Hematopoietic multipotent progenitor cell (in vitro differentiated cells): ENCODE measurements around the gene HOXB5. TPM values are rescaled to one million over a fixed set of nuclear protein-coding genes. Genes with fewer than 3 reads are reported as not detected.

Source experiments
- DNase-seq, 3 donors: peaks; one replicate each; pipeline ENCODE4 v3.0.0-alpha.2; 2011 to 2015; ENCODE audit warnings: low read depth in 2 of 3, low spot score in 2 of 3
- total RNA-seq: library from RNA; depleted of rRNA; stranded (reverse); fragments of >200 nt; gene quantifications from one replicate; pipeline ENCODE4 v1.2.3, GENCODE V29; 2012

Gene HOXB5
- total RNA-seq, 1 donor: 0.54 TPM

DNA sequence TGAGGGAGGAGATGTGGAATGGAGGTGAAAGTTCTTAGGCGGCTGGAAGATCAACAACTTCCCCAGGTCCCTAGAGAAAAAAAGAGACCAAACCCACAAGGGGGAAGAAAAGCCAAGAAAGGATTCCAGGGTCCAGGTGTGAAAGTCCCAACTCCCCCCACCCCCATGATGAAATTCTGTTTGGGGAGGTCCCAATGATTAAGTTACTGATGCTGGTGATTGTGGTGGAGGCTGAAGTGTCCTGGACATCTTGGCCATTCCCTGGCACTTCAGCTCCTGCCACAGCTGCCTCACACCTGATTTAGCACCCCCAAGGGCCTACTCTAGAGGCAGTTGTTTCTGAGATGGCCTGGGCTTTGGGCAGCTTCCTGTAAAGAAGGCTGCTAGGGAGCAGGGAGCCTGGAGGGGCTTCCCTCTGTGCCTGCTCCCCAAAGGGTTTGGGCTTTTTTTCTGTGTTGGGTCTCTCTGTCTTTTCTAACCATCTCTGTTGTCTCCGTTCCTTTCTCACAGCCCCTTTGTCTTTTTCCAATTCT lies 28.5 kb downstream of the HOXB5 start:
- DNase-seq: no peak

DNA sequence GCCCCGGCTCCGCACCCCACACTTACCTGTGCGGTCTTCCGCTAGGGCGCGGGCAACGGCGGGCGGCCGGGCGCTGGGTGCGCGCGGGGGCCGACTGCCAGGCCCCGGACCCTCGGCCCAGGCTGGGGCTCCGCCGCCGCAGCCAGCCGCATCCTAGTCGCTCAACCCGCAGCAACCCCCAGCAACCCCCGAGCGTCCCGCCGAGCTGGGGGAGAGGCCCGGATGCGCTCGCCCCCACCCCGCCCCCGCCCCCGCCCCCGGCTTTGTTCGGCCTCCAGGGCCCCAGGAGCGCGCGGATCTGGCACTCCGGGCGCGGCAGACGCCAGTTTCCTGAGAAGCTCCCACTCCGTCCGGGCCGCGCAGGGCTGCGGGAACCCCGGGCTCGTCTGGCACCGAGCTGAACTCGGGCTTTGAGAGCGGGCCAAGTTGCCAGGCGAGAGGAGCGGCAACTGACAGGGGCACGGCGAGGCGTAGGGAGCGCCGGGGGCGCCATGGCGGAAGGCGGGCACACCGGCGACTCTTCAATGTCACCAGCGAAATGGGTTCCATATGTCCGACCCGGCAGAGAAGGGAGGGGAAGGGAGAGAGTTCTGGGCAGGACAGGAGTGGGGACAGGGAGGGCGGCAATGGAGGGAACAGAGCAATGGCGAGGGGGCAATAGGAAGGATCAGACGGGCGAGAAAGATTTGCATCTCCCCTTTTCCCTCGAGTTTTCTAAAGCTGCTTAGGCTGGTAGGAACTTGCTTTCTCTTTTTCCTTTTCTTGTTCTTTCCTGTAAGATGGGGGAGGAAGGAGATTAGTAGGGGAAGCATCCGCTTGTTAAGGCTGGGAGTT lies 29.2 kb downstream of the HOXB5 start:
- no peak for DNase-seq

DNA sequence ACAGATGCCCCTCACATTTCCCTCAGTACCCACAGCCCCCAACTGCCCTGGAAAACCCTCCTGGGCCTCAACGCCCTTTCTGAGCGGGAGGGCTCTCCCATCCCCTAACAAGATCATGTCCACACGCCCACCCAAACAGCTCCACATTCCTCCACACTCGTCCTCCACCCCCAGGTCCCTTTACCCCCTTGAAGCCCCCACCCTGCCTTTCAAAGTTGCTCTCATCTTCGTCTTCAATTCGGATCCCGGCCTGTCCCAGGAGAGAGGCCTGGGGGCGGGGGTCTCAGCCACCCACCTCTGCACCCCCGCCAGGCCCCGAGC lies 29.8 kb downstream of the HOXB5 start:
- DNase-seq: no peak

DNA sequence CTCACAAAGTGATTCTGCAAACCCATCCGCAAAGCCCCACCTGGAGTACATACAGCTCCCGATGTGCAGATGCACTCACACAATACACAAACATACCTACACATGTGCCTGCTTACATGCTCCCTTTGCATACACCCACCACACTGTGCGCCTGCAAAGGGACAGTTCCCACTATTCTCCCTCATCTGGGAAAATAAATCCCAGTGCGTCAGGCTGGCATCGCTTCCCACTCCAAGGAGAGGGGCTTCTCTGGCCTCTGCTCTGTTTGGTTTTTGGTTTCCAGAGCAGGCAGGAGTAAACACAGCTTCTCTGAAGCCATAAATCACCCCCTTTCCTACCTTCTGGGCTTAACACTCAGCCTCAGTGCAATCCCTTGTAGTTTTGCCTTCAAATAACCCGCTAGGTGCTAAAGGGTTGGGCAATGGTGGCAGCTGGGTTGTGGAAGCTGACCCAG lies 30.2 kb downstream of the HOXB5 start:
- DNase-seq: no peak

DNA sequence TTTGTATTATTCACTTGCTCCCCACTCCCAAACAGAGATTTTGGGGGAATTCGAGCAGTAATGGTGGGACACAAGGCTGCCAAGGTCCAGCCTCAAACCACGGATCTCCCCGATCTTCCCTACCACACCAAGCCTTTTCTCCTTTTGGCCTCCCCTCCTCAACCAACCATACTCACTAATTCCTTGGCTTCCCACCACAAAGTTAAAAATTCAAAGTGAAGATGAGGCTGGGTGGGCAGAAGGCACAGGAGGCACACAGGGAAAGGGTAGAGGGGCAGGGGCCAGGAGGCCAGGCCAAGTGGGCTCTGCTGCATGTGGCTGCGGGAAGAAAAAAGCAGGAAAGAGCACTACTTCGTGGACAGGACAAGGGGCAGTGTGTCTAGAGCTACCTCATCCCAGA lies 30.6 kb downstream of the HOXB5 start:
- DNase-seq: no peak

DNA sequence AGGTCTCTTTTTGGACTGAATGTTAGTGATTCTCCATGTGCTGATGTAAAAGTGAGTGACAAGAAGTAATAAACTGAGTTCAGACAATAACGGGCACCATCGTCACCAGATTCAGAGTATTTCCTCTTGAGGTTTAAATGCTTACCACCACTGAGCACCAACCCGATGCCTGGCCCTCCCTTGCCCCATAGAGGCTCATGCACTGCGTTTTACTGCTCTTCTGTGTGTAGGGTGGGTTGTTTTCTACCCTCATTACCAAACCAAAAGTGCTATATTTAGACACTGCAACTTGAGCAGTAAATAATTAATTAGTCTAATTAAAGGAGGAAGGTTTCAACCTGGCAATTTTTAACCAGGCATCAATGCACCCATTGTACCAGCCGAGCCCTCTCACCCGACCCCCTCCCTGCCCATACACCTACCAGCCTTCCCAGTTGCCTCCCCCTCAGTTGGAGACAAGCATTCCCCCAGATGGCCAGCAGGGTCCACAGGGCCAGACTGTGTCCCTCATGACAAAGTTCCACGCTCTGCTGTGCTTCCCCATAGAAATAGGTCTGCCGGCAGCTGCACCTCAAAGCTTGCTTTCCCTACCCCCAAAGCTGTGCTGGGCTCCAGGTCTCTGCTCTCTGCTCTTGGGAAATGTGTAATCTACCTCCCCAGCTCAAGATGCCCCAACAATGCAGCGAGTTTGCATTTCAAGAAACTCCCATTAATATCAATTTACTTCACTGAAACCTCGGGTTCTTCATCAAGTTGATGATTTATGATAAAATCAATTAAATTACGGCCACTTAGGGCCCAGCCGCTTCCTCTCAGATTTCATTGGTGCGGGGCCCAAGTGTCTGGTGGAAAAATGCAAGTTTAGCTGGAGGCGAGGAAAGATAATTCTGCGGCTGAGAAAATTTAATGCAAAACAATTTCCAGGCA lies 31.4 kb downstream of the HOXB5 start:
- DNase-seq: peak in 1 of 3 donors; percentile 68

DNA sequence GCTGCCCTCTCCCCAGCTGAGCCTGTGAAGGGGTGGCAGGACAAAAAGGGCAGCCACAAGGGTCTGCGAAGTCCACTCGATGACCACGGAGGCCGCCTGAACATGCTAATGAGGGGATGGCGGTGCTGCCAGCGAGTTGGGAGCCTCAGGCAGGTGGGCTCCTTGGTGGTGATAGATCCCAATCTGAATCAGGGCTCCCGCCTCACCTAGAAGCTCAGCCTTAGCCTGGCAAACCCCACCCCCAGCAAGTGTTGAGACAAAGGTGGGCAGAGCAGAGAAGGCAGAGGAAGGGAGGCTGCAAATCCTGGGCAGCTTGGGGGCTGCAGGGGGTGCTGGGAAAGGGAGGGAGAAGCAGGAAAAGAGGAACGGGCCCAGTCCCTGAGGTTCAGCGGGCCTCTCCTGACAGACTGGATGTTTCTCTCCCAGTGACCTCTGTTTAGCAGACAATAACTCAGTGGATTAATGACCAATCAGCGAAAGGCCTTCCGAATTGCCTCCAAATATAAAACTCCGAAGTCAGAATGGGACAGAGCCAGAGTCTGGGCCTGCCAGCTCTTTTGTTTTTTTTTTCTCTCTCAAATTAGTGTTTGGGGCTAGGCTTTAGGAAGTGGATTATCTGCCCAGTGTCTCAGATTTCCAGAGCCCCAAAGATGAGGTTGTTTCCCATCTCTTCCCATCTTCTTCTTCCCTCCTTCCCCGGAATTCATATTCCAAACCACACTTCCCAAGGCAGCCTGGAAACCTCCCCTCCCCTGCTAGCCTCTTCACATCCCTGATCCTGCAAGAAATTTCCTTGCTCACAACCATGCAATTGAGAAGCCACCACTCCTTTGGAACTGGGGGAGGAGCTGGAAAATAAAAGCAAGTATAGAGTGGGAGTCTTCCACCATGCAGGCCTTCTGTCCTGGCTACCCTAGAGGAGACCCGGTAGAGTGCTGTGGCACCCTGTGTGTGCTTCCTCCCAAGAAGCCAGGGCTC lies 33.5 kb downstream of the HOXB5 start:
- no peak for DNase-seq

DNA sequence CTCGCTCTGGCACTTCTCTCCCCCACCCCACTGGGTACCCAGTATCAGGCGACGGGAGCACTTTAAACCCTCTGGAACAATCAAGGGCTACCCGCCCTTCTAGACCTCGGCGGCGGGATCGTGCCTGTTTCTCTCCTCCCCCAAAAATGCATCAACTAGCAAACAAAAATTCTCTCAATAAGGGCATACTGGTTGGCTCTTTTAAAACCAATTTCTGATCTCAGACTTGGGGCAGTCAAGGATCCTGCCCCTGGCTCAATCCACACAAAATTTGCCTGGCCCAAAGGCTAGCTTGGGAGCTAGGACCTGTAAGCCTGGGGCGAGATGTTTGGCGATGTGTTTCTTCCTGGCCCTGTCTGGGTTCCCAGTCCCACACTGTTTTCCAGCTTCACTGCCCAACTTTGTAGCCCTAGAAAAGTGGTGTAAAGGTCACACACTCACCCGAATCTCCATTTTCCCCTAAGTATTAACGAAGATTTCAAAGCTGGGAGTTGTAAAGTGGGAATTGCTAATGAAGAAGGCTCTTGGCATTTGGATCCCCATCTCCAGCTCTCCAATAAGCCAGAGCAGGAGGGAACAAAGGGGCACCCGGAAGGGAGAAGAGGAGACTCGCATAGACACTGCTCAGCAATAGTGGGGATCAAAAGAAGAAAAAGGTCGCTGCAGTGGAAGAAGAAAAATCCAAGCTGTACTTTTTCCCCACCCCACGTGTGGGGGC lies 34.3 kb downstream of the HOXB5 start:
- DNase-seq: no peak

DNA sequence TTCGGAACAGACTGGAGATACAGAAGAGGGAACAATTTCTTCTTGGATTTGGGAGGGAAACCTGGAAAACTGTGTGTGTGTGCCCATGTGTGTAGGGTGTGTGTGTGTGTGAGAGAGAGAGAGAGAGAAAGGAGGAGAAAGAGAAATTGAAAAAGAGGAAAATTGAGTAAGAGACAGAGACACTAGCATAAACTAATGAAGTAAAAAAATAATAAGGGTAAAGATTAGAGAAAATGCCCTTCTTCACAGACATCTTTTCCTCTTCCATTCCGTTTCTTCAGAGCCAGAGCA lies 34.8 kb downstream of the HOXB5 start:
- DNase-seq: no peak

DNA sequence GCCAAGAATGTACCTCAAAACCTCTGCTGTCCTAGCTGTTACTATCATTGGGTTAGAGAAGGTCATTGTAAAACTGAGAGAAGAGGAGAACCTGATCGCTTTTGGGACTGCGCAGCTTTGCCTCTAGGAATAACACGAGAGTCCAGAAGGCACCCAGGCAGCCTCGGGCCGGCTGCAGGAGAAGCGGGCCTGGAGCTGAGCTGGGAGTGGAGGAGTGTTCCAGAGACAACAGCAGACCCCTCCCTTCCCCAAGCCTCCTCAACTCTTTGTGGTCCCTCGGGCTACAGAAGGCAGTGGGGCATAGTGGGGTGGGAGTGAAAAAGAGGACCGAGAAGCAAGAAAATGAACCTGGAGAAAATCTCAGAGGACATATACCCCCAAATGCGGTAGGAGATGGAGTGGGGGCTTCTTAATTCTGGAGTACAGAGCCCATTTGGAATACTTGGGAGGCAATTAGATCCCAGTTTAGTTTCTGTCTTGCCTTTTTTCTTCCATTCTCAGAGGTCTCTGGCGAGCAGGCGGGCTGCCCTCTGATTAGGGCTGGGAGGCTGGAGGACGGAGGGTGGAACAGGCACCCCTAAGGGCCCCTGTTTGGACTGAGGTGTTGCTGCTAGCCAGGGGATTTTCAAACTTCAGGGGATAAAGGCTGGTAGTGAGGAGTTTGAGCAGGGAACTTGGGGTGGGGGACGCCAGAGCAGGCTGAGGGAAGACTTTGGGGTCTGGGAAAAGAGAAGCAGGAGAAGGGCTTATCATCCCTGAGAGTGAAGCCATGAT lies 35.3 kb downstream of the HOXB5 start:
- DNase-seq: no peak

DNA sequence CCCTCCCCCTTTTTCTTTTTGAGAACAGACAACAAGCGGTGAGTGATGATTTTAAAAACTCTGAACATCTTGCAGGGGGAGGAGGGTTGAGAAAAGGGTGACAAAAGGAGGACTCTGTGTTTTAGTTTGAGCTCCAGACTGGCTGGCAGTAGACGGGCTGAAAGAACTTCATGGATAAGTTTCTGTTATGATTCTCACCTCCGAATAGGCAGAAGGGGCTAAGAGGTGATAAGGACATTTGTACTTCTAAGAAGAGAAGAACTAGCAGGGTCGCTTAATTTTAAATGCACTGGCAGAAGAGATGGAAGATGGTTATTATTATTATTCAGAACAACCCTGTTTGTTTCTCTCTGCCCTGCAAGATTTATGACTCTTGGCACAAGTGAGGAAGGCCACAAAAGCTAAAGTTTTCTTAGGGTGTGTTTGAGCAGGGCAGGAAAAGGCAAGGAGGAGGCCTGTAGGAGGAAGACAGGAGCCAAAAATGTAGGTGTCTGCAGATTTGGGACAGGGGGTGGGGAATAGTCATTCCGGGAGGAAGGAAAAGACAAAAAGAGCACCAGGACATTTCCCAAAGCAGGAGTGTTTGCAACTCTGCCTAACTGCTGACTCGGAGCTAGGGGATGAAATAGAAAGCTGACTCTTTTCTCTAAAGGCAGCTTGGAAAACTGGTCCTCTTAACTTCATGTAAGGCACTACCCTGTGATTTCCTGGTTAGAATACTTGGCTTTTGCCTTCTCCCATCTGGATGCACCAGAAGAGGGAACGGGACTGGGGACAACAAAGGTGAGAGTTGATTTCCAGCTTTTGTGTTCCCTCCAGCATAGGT lies 36.8 kb downstream of the HOXB5 start:
- DNase-seq: no peak

DNA sequence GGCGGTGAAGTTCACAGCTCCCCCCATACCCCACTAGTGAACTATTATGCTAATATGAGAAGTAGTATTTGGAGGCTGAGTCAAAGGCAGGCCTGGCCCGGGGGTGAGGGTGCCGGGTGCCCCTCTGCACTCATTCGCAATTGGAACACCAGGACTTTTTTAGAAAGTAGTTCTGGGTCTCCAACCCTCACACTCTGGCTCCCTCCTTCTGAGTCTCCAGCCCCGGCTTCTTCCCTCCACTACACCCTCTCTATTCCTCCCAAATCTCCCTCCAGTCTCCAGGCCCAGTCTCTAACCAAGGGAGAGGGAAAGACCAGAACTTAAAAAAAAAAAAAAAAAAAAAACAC lies 37.4 kb downstream of the HOXB5 start:
- DNase-seq: no peak

DNA sequence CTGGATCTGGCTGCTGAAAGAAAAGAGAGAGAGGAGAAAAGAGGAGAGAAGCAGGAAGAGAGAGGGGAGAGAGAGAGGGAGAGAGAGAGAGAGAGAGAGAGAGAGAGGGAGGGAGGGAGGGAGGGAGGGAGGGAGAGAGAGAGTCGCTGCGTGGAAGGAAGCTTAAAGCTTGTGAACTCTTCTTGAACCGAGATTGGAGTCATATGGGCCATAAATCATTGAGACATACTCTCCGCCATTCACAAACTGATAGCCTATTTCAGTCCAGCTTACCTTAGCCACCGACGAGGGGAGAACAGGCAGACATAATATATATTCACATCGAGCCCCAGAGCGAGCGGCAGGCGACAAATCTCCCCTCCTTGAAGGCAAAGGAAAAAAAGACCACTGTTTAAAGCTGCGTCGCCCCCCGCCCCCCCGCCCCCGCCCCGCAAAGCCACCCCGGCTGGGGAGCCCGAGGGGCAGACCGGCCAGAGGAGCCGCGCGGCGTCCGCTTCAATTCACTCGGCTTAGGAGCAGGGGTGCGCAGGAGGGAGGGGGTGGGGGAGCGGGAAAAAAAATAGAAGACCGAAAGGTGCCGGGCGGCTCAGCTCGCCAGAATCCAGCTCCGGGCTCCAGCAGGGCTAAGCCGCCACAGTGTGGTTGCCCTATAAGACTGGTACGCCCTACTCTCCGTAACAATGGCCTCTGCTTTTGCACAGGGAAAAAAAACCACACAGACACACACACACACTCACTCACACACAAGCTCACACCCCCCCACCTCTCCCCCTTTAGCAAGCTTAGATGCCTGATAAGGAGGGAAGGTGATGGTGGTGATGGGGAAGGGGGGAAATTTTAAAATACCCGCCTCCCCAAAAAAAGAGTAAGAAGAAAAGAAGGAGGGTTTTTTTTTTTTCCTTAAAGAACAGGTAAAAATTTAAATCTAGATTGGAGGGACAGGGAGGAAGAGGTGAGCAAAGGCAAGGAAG lies 38.0 kb downstream of the HOXB5 start:
- DNase-seq: peak in 2 of 3 donors; percentile 79 to 89

DNA sequence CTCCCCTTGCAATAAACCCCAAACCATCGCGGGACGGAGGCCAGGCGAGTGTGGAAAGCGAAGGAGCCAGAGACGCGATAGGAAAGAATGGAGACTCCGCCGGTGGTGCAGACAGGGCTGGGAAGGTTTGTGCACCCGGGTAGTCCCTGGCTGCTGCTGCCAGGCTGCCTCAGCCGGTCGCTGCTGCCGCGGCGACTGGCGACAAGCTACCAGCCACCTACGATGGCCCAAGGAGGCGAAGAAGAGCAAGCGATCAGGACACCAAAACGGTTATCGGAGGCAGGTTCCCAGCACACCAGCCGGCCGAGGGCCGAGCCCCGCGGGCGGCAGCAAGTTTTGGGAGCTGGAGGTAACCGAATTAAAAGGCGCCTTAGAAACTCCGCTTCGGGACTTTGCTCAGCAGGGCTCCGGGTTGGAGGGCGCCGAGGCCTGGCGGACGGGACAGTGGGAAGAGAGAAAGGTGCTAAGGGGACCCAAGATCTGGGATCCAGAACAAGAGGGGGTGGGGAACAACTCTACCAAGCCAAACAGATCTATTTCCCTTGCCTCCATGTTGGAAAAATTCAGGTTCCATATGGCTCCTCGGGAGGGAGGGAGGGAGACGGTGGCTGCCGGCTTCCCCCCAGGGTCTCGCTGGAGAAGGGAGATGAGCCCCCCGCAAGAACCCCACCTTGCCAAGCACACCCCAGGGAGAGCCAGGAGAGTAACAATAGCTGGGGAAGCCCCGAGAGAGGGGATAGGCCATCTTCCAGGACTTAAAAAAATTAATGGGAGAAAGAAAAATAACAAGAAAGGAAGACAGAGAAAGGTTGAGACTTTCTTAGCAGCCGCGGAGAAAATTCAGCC lies 38.9 kb downstream of the HOXB5 start:
- no peak for DNase-seq

DNA sequence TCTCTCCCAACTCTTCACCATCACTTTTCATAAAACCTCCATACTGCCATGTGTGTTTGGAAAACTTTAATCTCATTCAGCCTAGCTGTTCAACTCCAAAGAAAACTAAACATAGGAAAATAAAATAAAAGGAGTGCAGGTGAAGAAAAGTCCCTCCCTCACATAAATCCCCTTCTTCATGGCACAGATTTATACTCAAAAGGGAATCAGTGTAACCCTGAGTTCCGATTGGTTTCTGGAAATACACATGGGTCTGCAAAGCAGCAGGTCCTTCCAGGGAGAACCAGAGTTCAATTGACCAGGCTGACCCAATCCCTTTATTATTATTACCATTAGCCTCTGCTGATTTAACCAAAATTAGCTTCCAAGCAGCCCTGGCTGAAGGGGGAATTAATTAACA lies 39.8 kb downstream of the HOXB5 start:
- no peak for DNase-seq

DNA sequence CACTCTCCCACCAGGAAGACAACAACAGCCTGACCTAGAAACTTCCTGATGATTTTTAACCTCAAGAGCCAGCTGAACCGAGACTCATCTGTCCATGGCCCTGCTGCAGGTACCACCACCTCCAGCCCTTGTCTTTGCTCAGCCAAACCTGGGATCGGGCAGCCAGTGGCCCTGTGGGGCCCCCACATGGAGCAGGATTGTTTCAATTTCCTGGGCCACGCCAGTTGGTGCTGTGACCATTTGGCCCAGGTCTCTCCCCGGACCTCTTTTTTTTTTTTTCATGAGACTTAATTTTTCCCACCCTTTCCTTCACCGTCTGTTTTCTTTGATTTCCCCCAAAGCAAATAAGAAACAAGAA lies 40.4 kb downstream of the HOXB5 start:
- no peak for DNase-seq
